K562 (cell line): ENCODE results near the gene PIEZO2. TPM values are rescaled to one million over a fixed set of nuclear protein-coding genes. Genes with fewer than 3 reads are reported as not detected.

Source experiments
- KLF6 ChIP-seq: fragments of 250-450 bp; sonication (Bioruptor Pico); IDR thresholded peaks from 2 replicates; pipeline ENCODE4 v1.4.0; 2020; ENCODE audit warnings: mild to moderate bottlenecking, moderate library complexity, borderline replicate concordance
- LARP7 ChIP-seq: fragments of 450-650 bp; IDR thresholded peaks from 2 replicates; pipeline ENCODE4 v1.6.1; 2016
- polyA plus RNA-seq, 8 experiments: library from polyadenylated mRNA; depleted of rRNA in 4 of 8; stranded (reverse) in 5 of 8; unstranded in 3 of 8; fragments of >200 nt; fragmentation: Nextera tagmentation in 2 of 8; fragmentation: Illumina TruSeq in 1 of 8; extraction: Ambion mirVana in 2 of 8; extraction: Trizol in 1 of 8; gene quantifications; 2 replicates each; pipeline versions ENCODE4 v1.2.1 to v1.2.3, GENCODE V29; 2011 to 2014; ENCODE audit warnings: inconsistent platforms in 1 of 8, missing spikeins in 1 of 8
- total RNA-seq, 7 experiments: library from RNA; depleted of rRNA in 6 of 7; stranded (reverse); fragments of >200 nt in 6 of 7; fragmentation: Illumina TruSeq in 2 of 7; extraction: Trizol in 2 of 7; gene quantifications; 2 replicates each; pipeline versions ENCODE4 v1.2.1 to v1.2.3, GENCODE V29; 2011 to 2021; ENCODE audit warnings: low replicate concordance in 1 of 7
- TF ChIP-seq, protein P1 (sequence below), 2 experiments: fragments of 450-650 bp; IDR thresholded peaks; 2 replicates each; pipeline ENCODE4 v1.6.1; 2016; ENCODE audit warnings: mild to moderate bottlenecking in 2 of 2, borderline replicate concordance in 1 of 2, low read depth in 1 of 2, moderate library complexity in 1 of 2
- TF ChIP-seq, protein P2 (sequence below): fragments of 250-450 bp; sonication (Bioruptor Pico); IDR thresholded peaks from 2 replicates; pipeline ENCODE4 v1.9.0; 2021; ENCODE audit warnings: mild to moderate bottlenecking

PIEZO2 gene
- total and polyA plus RNA-seq, 9 of the 15 experiments (the other 6 are each of a cell fraction or from before 2014, with no cell fraction given), result 0.54 to 4.1 (median 2.0) TPM

- TF ChIP-seq, protein P1, sequence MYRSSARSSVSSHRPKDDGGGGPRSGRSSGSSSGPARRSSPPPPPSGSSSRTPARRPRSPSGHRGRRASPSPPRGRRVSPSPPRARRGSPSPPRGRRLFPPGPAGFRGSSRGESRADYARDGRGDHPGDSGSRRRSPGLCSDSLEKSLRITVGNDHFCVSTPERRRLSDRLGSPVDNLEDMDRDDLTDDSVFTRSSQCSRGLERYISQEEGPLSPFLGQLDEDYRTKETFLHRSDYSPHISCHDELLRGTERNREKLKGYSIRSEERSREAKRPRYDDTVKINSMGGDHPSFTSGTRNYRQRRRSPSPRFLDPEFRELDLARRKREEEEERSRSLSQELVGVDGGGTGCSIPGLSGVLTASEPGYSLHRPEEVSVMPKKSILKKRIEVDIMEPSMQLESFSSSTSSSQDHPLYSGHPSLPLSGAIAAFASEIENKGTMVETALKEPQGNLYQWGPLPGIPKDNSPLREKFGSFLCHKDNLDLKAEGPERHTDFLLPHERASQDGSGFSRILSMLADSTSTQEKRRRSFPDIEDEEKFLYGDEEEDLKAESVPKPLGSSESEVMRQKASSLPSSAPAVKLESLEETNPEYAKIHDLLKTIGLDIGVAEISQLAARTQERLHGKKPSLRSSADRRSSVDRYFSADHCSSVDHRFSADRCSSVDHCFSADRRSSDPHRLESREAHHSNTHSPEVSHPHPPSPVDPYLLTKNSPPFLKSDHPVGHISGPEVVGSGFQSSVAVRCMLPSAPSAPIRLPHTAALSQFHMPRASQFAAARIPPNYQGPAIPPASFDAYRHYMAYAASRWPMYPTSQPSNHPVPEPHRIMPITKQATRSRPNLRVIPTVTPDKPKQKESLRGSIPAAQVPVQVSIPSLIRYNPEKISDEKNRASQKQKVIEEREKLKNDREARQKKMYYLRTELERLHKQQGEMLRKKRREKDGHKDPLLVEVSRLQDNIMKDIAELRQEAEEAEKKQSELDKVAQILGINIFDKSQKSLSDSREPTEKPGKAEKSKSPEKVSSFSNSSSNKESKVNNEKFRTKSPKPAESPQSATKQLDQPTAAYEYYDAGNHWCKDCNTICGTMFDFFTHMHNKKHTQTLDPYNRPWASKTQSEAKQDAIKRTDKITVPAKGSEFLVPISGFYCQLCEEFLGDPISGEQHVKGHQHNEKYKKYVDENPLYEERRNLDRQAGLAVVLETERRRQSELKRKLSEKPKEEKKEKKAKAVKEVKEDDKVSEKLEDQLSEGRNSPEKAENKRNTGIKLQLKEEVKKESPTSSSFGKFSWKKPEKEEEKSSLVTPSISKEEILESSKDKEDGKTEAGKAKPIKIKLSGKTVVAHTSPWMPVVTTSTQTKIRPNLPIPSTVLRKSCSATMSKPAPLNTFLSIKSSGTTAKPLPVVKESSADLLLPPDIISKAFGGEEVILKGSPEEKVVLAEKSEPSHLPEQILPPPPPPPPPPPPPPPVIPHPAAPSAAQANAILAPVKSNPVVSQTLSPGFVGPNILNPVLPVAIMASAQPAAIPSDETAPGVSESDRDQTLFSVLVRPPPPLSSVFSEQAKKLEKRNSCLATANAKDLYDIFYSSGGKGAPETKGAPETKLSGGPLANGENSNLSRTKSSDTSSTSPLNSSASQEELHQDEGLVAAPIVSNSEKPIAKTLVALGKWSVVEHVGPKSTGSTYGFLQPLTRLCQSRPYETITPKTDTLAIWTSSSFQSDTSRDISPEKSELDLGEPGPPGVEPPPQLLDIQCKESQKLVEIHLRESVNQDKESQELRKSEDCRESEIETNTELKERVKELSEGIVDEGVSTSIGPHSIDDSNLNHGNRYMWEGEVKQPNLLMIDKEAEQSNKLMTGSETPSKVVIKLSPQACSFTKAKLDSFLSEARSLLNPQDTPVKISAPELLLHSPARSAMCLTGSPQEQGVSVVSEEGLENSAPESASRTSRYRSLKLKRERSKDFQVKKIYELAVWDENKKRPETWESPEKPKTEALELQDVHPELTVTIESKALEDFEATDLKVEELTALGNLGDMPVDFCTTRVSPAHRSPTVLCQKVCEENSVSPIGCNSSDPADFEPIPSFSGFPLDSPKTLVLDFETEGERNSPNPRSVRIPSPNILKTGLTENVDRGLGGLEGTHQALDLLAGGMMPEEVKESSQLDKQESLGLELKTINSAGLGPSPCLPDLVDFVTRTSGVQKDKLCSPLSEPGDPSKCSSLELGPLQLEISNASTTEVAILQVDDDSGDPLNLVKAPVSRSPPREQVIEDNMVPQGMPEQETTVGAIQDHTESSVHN (IDR thresholded peaks at IDR 0.05; ENCODE audit: borderline replicate concordance in 1 of 2, low read depth in 1 of 2), result no peak
- TF ChIP-seq LARP7, result no peak
- TF ChIP-seq, protein P2, sequence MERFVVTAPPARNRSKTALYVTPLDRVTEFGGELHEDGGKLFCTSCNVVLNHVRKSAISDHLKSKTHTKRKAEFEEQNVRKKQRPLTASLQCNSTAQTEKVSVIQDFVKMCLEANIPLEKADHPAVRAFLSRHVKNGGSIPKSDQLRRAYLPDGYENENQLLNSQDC, result no peak
- TF ChIP-seq KLF6 (CRISPR knock-in tag), result no peak
These were observed 410.2 kb downstream of the PIEZO2 start (continued) for GRCh38 chr18:10739152-10739551.
